ENCODE results near the gene PRMT5.

DNA sequence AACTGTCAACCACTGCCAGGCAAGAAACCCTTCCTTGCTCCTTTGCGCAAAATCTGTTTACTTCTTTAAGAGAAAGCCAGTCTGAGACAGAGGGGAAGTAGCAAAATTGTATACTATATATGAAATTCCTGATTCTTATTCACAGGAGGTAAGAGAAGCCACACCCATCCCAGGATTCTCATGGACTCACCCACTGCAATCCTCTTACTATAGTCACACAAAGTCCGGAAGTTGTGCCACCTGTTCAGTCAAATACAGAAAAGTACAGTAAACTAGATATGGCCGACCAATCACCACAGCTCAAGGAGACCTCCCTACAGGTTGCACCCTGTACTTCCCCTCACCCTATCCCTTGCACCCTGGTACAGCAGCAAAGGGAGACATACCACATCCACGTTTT is 2.9 kb downstream of the PRMT5 start:
- TF ChIP-seq, protein P1, sequence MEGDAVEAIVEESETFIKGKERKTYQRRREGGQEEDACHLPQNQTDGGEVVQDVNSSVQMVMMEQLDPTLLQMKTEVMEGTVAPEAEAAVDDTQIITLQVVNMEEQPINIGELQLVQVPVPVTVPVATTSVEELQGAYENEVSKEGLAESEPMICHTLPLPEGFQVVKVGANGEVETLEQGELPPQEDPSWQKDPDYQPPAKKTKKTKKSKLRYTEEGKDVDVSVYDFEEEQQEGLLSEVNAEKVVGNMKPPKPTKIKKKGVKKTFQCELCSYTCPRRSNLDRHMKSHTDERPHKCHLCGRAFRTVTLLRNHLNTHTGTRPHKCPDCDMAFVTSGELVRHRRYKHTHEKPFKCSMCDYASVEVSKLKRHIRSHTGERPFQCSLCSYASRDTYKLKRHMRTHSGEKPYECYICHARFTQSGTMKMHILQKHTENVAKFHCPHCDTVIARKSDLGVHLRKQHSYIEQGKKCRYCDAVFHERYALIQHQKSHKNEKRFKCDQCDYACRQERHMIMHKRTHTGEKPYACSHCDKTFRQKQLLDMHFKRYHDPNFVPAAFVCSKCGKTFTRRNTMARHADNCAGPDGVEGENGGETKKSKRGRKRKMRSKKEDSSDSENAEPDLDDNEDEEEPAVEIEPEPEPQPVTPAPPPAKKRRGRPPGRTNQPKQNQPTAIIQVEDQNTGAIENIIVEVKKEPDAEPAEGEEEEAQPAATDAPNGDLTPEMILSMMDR (IDR thresholded peaks at IDR 0.05; ENCODE audit: low read depth, low read length, poor library complexity, severe bottlenecking) = no peak
- TF ChIP-seq EZH2phosphoT487 (IDR thresholded peaks at IDR 0.05; ENCODE audit: borderline replicate concordance, low read length) = no peak
